Peyer's patch (tissue), 4 donors: ENCODE data around the gene ABL1. TPM values are rescaled to one million over a fixed set of nuclear protein-coding genes. Genes with fewer than 3 reads are reported as not detected.

Source experiments
- DNase-seq, 3 donors: peaks; one replicate each; pipeline ENCODE4 v3.0.0-alpha.2; 2017 to 2019
- H3K27ac ChIP-seq, 4 donors: fragments of 200-600 bp; sonication (generic); one replicate each; pipeline ENCODE4 v1.5.1; 2016 to 2019
- H3K27me3 ChIP-seq, 2 donors: fragments of 200-600 bp; sonication (generic); one replicate each; pipeline ENCODE4 v1.5.1; 2019
- H3K36me3 ChIP-seq, 3 donors: fragments of 200-600 bp; sonication (generic); one replicate each; pipeline ENCODE4 v1.5.1; 2016 to 2019
- H3K4me1 ChIP-seq, 4 donors: fragments of 200-600 bp; sonication (generic); one replicate each; pipeline ENCODE4 v1.5.1; 2016 to 2019
- H3K4me3 ChIP-seq, 4 donors: fragments of 200-600 bp; sonication (generic); 1 replicate in 3 of 4; 2 replicates in 1 of 4; pipeline ENCODE4 v1.5.1; 2016 to 2019; ENCODE audit warnings: mild to moderate bottlenecking in 1 of 4
- H3K9me3 ChIP-seq, 4 donors: fragments of 200-600 bp; sonication (generic); one replicate each; pipeline ENCODE4 v1.5.1; 2016 to 2019; ENCODE audit warnings: mild to moderate bottlenecking in 1 of 4
- CTCF ChIP-seq, 6 experiments: fragments of 450-650 bp in 4 of 6; fragments of 200-600 bp in 2 of 6; sonication (generic) in 1 of 6; IDR thresholded peaks; one replicate each; pipeline ENCODE4 v1.5.1; 2017 to 2019; ENCODE audit warnings: antibody characterized with exemption in 6 of 6, mild to moderate bottlenecking in 3 of 6, moderate library complexity in 1 of 6
- POLR2A ChIP-seq, 2 donors: fragments of 450-650 bp; IDR thresholded peaks; one replicate each; pipeline ENCODE4 v1.5.1; 2017; ENCODE audit warnings: antibody characterized with exemption in 2 of 2, mild to moderate bottlenecking in 2 of 2, moderate library complexity in 2 of 2
- total RNA-seq, 4 donors: library from RNA; depleted of rRNA; stranded (reverse); fragments of >200 nt; gene quantifications; one replicate each; pipeline ENCODE4 v1.1.0, GENCODE V29; 2016

Gene ABL1
- total RNA-seq, 4 donors from 2014 or later = 43.6 to 85.8 (median 67.4) TPM

DNA sequence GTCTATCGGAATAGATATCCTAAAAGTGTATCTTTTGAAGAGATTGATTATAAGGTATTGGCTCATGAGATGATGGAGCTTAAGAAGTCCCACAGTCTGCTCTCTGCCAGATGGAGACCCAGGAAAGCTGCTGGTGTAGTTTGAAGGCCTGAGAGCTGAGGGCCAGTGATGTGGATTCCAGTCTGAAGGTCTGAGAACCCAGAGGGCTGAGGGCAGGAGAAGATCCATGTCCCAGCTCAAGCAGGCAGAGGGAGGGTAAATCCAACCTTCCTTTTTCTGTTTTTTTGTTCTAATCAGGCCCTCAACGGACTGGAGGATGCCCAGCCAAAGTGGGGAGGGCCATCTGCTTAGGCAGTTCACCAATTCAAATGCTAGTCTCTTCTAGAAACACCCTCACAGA lies 11.0 kb upstream of the ABL1 start:
- TF ChIP-seq POLR2A (IDR thresholded peaks at IDR 0.05) = no peak
- no peak for TF ChIP-seq CTCF (IDR thresholded peaks at IDR 0.05)
- Histone ChIP-seq H3K27ac (peak overlapping the region; percentile 14 to 75 (median 68)), H3K36me3 (no peaks in the 10 kb centered on the region), H3K27me3 (no peaks in the 10 kb centered on the region), H3K4me3 (no peak overlapping the region), H3K4me1 (peaks cover 0 to 30% (median 3%) of the 10 kb centered on the region in 4 donors), H3K9me3 (no peaks in the 10 kb centered on the region)
- DNase-seq = no peak

DNA sequence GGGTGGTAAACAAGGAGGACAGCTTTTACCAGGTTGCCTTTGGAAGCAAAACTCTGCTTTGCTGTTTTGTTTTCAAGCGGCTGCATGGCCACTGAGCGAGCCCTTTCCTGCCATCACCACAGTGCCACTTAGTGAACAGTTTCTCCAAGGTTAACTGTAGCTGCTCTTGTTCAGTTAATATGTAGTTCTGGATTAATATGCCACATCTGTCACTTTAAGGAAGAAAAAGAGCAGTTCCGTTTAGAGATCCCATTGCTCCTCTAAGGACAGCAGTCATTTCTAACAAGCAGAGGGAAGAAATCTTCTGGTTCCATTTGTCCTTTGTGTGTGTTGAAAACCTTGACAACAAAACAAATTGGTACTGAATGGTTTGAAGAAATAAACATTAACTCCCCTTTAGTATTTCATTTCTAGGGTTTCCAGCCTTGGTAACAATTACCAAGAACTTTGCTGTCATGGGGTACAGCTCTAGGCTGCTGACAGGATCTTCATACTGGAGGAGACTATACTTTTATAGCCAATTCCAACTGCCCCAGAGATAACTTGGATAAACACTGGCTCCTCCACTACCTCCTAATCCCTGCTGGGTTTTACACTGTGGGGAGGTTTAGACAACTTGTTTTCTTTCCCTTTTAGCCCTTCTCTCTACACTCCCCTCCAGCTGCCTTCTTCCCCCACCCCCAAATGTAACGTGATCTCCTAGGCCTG lies 10.3 kb upstream of the ABL1 start:
- Histone ChIP-seq H3K27me3 (no peaks in the 10 kb centered on the region), H3K4me3 (peak overlapping the region in 1 of 4 donors; percentile 5), H3K36me3 (no peaks in the 10 kb centered on the region), H3K9me3 (no peaks in the 10 kb centered on the region), H3K4me1 (peaks cover 0 to 30% (median 3%) of the 10 kb centered on the region in 4 donors), H3K27ac (peak overlapping the region; percentile 14 to 75 (median 68))
- TF ChIP-seq CTCF (IDR thresholded peaks at IDR 0.05) (no peak), POLR2A (IDR thresholded peaks at IDR 0.05) (no peak)
- no peak for DNase-seq

DNA sequence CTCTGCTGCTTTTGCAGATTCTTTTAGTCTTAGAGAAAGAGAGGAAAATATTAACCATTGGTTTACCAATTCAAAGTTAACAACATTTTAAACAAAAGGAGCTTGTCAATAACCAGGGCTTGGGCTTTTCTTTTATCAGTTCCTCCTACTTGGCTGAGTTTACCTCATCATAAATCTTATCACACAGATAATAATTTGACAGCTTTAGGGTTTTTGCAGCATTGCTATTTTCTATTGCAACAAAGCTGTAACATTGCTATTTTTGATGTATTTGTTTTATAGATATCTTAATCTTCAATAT lies 9.8 kb upstream of the ABL1 start:
- H3K9me3 ChIP-seq = no peaks in the 10 kb centered on the region
- TF ChIP-seq POLR2A (IDR thresholded peaks at IDR 0.05) = no peak
- no peak for TF ChIP-seq CTCF (IDR thresholded peaks at IDR 0.05)
- H3K4me3 ChIP-seq = no peak overlapping the region
- H3K4me1 ChIP-seq = peaks cover 0 to 30% (median 3%) of the 10 kb centered on the region in 4 donors
- no peaks in the 10 kb centered on the region for H3K27me3 ChIP-seq
- H3K27ac ChIP-seq = peak overlapping the region; percentile 14 to 75 (median 68)
- H3K36me3 ChIP-seq = no peaks in the 10 kb centered on the region
- no peak for DNase-seq

DNA sequence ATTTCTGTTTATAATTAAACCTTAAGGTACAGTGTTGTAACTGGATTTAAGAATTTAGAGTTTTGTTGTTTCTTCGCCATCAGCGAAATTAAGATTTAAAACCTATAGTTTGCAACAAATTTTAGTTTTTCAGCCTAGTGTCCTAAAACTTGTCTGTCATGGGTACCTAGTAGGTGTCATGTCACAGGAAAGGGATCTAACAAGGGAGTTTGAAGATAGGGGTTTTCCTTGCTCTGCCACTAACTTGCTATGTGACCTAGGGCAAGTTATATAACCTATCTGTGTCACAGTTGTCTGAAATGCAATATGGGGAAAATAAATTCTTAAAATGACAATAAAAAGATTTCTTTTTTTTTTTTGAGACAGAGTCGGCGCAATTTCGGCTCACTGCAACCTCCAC lies 9.2 kb upstream of the ABL1 start:
- no peak for TF ChIP-seq CTCF (IDR thresholded peaks at IDR 0.05)
- TF ChIP-seq POLR2A (IDR thresholded peaks at IDR 0.05) = no peak
- no peaks in the 10 kb centered on the region for H3K36me3 ChIP-seq
- peaks cover 0 to 30% (median 3%) of the 10 kb centered on the region in 4 donors for H3K4me1 ChIP-seq
- H3K9me3 ChIP-seq = no peaks in the 10 kb centered on the region
- DNase-seq = no peak
- no peak overlapping the region for H3K4me3 ChIP-seq
- peak overlapping the region in 2 of 4 donors; percentile 63 to 74 for H3K27ac ChIP-seq
- H3K27me3 ChIP-seq = no peaks in the 10 kb centered on the region

DNA sequence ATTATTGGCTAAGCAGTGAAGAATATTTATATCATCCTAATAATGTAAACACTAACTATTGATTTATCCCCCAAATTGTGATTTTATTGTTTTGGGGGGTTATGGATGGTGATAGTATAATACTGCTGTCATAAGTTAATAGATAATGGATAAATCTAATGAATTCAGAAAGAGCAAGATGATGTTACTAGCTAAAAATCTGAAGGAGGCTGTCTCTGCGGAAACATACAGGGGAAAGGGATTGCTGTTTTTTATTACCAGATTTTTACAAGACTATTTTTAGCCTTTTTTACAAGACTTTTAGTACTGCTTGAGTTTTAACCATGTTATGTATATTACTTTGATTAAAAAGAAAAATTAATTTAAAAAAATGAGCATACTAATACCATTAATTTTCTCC lies 5.3 kb upstream of the ABL1 start:
- no peaks in the 10 kb centered on the region for H3K9me3 ChIP-seq

More for the DNA sequence above, 5.3 kb upstream of the ABL1 start:
- Histone ChIP-seq H3K4me3 (no peak overlapping the region), H3K4me1 (peaks cover 0 to 29% (median 3%) of the 10 kb centered on the region in 4 donors), H3K27ac (no peak overlapping the region), H3K27me3 (no peaks in the 10 kb centered on the region), H3K36me3 (no peaks in the 10 kb centered on the region)
- no peak for DNase-seq
- no peak for TF ChIP-seq CTCF (IDR thresholded peaks at IDR 0.05)
- no peak for TF ChIP-seq POLR2A (IDR thresholded peaks at IDR 0.05)
